ENCODE results near the gene LYPLAL1.

The LYPLAL1 gene

DNA sequence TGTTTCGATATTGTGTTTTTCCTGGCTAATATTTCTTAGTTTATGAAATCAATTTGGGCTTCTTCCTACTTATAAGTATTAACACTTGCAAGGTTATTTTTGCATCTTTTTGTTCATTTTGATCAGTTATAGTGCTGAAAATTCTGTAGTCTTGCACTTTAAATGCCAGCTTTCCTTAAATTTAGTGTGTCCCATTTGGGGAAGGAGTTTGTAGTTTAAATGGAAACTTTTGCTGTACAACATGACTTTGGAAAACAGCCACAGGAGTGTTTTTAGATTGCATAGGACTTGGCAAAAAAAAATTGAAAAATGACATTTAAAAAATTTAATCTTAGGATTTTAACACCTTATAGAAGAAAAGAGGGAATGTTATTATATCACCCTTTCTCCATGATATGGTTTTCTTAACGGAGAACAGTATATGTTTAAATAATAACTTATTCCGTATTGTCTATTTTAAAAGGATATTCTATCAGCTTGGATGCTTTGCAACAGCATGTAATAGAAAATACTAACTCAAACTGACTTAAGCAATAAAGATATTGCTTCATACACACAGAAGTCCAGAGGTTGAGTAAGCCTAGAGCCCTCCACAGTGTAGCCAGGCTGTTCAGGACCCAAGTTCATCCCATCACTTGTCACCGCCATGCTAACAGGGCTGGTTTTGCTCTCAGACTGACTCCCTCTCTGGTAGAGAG, 53.8 kb downstream of the LYPLAL1 start:
- no peaks in the 10 kb centered on the region for H4K20me1 ChIP-seq (ENCODE audit: insufficient read depth, low read length)
- DNase-seq, result no peak
- H3K9me2 ChIP-seq (replicated peaks; ENCODE audit: insufficient read depth, low read length), result no peaks in the 10 kb centered on the region
- no peaks in the 10 kb centered on the region for H3K27me3 ChIP-seq (replicated peaks; ENCODE audit: insufficient read depth, low read length)
- H3K36me3 ChIP-seq (replicated peaks; ENCODE audit: insufficient read depth, low read length), result no peaks in the 10 kb centered on the region
- no peak overlapping the region for H3K4me2 ChIP-seq (ENCODE audit: low read depth, low read length)
- H2AFZ ChIP-seq (ENCODE audit: low read length), result no peak overlapping the region
- H3K79me2 ChIP-seq (ENCODE audit: low read length), result no peaks in the 10 kb centered on the region
- no peak overlapping the region for H3K4me3 ChIP-seq (ENCODE audit: low read length)
- no peaks in the 10 kb centered on the region for H3K9me3 ChIP-seq (replicated peaks; ENCODE audit: insufficient read depth, low read length)
- H3K9ac ChIP-seq (ENCODE audit: low read length), result no peak overlapping the region
- H3K27ac ChIP-seq (ENCODE audit: low read length), result no peak overlapping the region
- no peaks in the 10 kb centered on the region for H3K4me1 ChIP-seq (ENCODE audit: low read length)
- no peaks in the 10 kb centered on the region for H3F3A ChIP-seq (ENCODE audit: insufficient read depth, low read length)
- TF ChIP-seq, protein P1, sequence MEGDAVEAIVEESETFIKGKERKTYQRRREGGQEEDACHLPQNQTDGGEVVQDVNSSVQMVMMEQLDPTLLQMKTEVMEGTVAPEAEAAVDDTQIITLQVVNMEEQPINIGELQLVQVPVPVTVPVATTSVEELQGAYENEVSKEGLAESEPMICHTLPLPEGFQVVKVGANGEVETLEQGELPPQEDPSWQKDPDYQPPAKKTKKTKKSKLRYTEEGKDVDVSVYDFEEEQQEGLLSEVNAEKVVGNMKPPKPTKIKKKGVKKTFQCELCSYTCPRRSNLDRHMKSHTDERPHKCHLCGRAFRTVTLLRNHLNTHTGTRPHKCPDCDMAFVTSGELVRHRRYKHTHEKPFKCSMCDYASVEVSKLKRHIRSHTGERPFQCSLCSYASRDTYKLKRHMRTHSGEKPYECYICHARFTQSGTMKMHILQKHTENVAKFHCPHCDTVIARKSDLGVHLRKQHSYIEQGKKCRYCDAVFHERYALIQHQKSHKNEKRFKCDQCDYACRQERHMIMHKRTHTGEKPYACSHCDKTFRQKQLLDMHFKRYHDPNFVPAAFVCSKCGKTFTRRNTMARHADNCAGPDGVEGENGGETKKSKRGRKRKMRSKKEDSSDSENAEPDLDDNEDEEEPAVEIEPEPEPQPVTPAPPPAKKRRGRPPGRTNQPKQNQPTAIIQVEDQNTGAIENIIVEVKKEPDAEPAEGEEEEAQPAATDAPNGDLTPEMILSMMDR (IDR thresholded peaks at IDR 0.05; ENCODE audit: low read length), result no peak
- TF ChIP-seq EZH2 (optimal IDR thresholded peaks at IDR 0.05; ENCODE audit: low read depth, low read length) (no peak), EZH2phosphoT487 (IDR thresholded peaks at IDR 0.05; ENCODE audit: low read length) (no peak)

DNA sequence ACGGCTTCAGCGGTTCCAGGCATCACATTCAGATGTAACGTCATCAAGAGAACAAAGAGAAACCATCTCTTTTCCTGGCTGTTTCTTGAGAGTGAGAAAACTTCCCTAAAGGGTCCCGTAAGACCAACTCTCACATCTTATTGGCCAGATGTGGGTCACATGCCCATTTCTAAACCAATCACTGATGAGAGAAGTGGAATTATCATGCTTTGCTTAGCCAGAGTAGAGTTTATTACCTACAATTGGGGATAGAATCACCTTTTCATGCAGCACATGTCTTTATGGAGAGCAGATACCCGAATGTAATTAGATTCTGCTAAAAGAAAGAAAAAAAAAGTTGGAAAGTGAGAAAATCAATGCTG, 54.4 kb downstream of the LYPLAL1 start:
- Histone ChIP-seq H3K4me1 (ENCODE audit: low read length) (no peaks in the 10 kb centered on the region), H3K36me3 (replicated peaks; ENCODE audit: insufficient read depth, low read length) (no peaks in the 10 kb centered on the region), H3F3A (ENCODE audit: insufficient read depth, low read length) (no peaks in the 10 kb centered on the region), H3K4me3 (ENCODE audit: low read length) (no peak overlapping the region), H4K20me1 (ENCODE audit: insufficient read depth, low read length) (no peaks in the 10 kb centered on the region), H3K9me2 (replicated peaks; ENCODE audit: insufficient read depth, low read length) (no peaks in the 10 kb centered on the region), H3K9ac (ENCODE audit: low read length) (no peak overlapping the region), H3K9me3 (replicated peaks; ENCODE audit: insufficient read depth, low read length) (no peaks in the 10 kb centered on the region), H3K79me2 (ENCODE audit: low read length) (no peaks in the 10 kb centered on the region), H2AFZ (ENCODE audit: low read length) (no peak overlapping the region), H3K27ac (ENCODE audit: low read length) (no peak overlapping the region), H3K27me3 (replicated peaks; ENCODE audit: insufficient read depth, low read length) (no peaks in the 10 kb centered on the region), H3K4me2 (ENCODE audit: low read depth, low read length) (no peak overlapping the region)
- no peak for TF ChIP-seq EZH2 (optimal IDR thresholded peaks at IDR 0.05; ENCODE audit: low read depth, low read length)
- TF ChIP-seq, protein P1 (IDR thresholded peaks at IDR 0.05; ENCODE audit: low read length), result no peak
- no peak for TF ChIP-seq EZH2phosphoT487 (IDR thresholded peaks at IDR 0.05; ENCODE audit: low read length)
- no peak for DNase-seq

DNA sequence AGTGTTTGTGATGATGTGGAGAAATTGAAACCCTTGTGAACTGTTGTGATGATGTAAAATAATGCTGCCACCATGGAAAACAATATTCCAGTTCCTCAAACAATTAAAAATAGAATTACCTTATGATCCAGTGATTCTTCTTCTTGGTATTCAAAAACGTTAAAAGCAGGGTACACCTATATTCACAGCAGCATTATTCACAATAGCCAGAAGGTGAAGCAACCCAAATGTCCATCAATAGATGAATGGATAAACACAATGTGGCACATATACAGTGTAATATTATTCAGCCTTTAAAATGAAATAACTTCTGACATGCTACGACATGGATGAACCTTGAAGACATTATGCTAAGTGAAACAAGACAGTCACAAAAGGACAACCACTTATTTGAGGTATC, 59.2 kb downstream of the LYPLAL1 start:
- H3K4me1 ChIP-seq (ENCODE audit: low read length), result no peaks in the 10 kb centered on the region
- no peak overlapping the region for H3K9ac ChIP-seq (ENCODE audit: low read length)
- no peaks in the 10 kb centered on the region for H3K79me2 ChIP-seq (ENCODE audit: low read length)
- DNase-seq, result no peak
- no peaks in the 10 kb centered on the region for H3F3A ChIP-seq (ENCODE audit: insufficient read depth, low read length)
- no peaks in the 10 kb centered on the region for H3K9me3 ChIP-seq (replicated peaks; ENCODE audit: insufficient read depth, low read length)
- no peaks in the 10 kb centered on the region for H3K36me3 ChIP-seq (replicated peaks; ENCODE audit: insufficient read depth, low read length)
- no peaks in the 10 kb centered on the region for H3K9me2 ChIP-seq (replicated peaks; ENCODE audit: insufficient read depth, low read length)
- H3K4me2 ChIP-seq (ENCODE audit: low read depth, low read length), result no peak overlapping the region
- no peak for TF ChIP-seq EZH2 (optimal IDR thresholded peaks at IDR 0.05; ENCODE audit: low read depth, low read length)
- TF ChIP-seq, protein P1 (IDR thresholded peaks at IDR 0.05; ENCODE audit: low read length), result no peak
- no peak for TF ChIP-seq EZH2phosphoT487 (IDR thresholded peaks at IDR 0.05; ENCODE audit: low read length)
- H2AFZ ChIP-seq (ENCODE audit: low read length), result no peak overlapping the region
- H4K20me1 ChIP-seq (ENCODE audit: insufficient read depth, low read length), result no peaks in the 10 kb centered on the region
- no peak overlapping the region for H3K4me3 ChIP-seq (ENCODE audit: low read length)
- H3K27me3 ChIP-seq (replicated peaks; ENCODE audit: insufficient read depth, low read length), result no peaks in the 10 kb centered on the region
- H3K27ac ChIP-seq (ENCODE audit: low read length), result no peak overlapping the region

All from MM.1S (cell line).